ENCODE results near the gene LRRN4CL. TPM values are rescaled to one million over a fixed set of nuclear protein-coding genes. Genes with fewer than 3 reads are reported as not detected.
A peak's percentile ranks its signal among the peaks of the same experiment; 100 is the strongest.

Gene LRRN4CL
- total RNA-seq, 1 donor from 2014 or later: not detected

- H3K4me3 ChIP-seq (ENCODE audit: low read depth, low read length): peak overlapping the region; percentile 90
- TF ChIP-seq, protein P1, sequence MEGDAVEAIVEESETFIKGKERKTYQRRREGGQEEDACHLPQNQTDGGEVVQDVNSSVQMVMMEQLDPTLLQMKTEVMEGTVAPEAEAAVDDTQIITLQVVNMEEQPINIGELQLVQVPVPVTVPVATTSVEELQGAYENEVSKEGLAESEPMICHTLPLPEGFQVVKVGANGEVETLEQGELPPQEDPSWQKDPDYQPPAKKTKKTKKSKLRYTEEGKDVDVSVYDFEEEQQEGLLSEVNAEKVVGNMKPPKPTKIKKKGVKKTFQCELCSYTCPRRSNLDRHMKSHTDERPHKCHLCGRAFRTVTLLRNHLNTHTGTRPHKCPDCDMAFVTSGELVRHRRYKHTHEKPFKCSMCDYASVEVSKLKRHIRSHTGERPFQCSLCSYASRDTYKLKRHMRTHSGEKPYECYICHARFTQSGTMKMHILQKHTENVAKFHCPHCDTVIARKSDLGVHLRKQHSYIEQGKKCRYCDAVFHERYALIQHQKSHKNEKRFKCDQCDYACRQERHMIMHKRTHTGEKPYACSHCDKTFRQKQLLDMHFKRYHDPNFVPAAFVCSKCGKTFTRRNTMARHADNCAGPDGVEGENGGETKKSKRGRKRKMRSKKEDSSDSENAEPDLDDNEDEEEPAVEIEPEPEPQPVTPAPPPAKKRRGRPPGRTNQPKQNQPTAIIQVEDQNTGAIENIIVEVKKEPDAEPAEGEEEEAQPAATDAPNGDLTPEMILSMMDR (conservative IDR thresholded peaks at IDR 0.05; ENCODE audit: low read depth, low read length): no peak
- no peak for DNase-seq (ENCODE audit: low read depth)
Measured at GRCh38 chr11:62726915-62727164, 37.5 kb upstream of the LRRN4CL start.

GRCh38 chr11:62726156-62726914, 37.0 kb upstream of the LRRN4CL start:
- TF ChIP-seq, protein P1 (conservative IDR thresholded peaks at IDR 0.05; ENCODE audit: low read depth, low read length): no peak
- DNase-seq (ENCODE audit: low read depth): no peak
- peak overlapping the region; percentile 90 for H3K4me3 ChIP-seq (ENCODE audit: low read depth, low read length)

DNA sequence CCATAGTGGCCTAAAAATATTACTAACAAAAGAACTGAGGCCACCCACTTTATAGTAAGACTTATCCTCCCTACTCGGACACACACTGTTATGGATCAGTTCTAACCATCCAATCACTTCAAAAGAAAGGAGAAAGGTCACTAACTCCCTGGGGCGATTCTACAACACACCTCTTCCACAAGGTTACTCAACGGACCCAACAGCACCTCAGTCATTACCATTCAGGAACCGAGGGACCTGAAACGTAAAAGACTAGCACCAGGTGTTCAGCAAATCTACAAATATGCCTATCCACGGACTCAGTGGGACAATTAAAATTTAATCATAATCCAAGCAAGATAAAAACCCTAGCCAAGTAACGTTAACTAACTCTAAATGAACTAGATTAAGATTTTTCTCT, 36.3 kb upstream of the LRRN4CL start:
- no peak for DNase-seq (ENCODE audit: low read depth)
- H3K4me3 ChIP-seq (ENCODE audit: low read depth, low read length): peak overlapping the region; percentile 90
- TF ChIP-seq, protein P1 (conservative IDR thresholded peaks at IDR 0.05; ENCODE audit: low read depth, low read length): no peak

GRCh38 chr11:62724171-62724570, 34.8 kb upstream of the LRRN4CL start:
- DNase-seq (ENCODE audit: low read depth): no peak
- H3K4me3 ChIP-seq (ENCODE audit: low read depth, low read length): peak overlapping the region; percentile 90
- TF ChIP-seq, protein P1 (conservative IDR thresholded peaks at IDR 0.05; ENCODE audit: low read depth, low read length): no peak

DNA sequence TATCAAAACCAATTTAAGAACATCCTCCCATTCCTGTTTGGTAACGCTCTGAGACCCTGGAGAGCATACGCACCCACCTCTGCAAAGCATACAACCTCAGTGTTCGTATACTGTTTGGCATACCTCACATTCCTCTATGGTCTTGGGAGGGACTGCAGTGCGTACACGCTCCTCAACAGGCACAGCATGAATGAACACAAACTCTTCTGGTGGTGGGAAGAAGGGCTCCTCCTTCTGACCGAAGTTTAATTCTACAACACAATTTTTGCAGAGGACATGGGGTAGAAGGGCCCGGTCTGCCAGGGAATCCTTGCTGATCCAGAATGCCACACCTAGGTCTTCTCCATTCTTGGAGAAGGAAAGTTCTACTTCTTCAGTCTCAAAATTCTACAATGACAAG, 32.7 kb upstream of the LRRN4CL start:
- TF ChIP-seq, protein P1 (conservative IDR thresholded peaks at IDR 0.05; ENCODE audit: low read depth, low read length): no peak
- DNase-seq (ENCODE audit: low read depth): no peak
- H3K4me3 ChIP-seq (ENCODE audit: low read depth, low read length): no peak overlapping the region

DNA sequence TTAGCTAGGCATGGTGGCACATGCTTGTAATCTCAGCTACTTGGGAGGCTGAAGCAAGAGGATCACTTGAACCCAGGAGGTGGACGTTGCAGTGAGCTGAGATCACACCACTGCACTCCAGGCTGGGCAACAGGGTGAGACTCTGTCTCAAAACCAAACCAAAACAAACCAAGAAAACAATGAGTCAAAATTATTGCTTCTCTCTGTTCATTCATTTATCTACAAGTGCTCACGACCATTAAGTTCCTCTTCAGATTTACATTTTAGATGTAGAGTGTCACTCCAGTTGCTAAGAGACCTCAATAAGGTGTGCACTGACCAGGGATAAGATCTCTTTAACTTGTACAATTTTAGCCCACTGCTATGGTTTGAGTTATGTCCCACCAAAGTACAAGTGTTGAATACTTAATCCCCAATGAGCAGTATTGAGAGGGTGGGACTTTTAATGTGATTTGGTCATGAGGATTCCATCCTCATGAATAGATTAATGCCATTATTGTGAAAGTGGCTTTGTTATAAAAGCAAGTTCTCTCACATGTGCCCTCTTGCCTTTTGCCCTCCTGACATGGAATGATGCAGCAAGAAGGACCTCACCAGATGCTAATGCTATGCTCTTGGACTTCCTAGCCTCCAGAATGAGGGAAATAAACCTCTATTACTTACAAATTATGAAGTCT, 30.1 kb upstream of the LRRN4CL start:
- no peak overlapping the region for H3K4me3 ChIP-seq (ENCODE audit: low read depth, low read length)
- TF ChIP-seq, protein P1 (conservative IDR thresholded peaks at IDR 0.05; ENCODE audit: low read depth, low read length): no peak
- no peak for DNase-seq (ENCODE audit: low read depth)

DNA sequence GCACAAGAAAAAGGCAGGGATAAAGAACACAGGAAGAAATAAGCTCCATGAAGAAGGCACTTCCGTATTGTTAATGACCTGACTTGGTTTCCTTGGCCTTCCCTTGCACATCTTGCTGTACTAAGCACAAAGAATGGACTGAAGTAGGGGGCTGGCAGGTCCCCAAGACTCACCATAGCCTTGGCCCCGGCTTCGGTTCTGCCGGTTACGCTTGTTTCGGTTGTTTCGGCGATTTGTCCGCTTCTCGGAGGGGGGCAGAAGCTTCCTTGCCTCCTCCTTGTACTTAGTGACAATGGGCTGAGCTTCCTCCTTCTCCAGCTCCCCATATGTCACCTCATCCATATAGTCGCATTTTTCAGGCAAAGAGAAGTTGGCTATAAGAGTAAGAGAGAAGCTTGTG, 27.5 kb upstream of the LRRN4CL start:
- no peak for DNase-seq (ENCODE audit: low read depth)
- no peak overlapping the region for H3K4me3 ChIP-seq (ENCODE audit: low read depth, low read length)
- TF ChIP-seq, protein P1 (conservative IDR thresholded peaks at IDR 0.05; ENCODE audit: low read depth, low read length): no peak

Data from epithelial cell of proximal tubule (primary cell).